ENCODE data around the gene IQGAP2. TPM values are rescaled to one million over a fixed set of nuclear protein-coding genes. Genes with fewer than 3 reads are reported as not detected.

IQGAP2 gene
- total and polyA plus RNA-seq, 9 donors: 5.4 to 18.9 (median 9.5) TPM

GRCh38 chr5:76384705-76385104, 18.4 kb upstream of the IQGAP2 start:
- no CpG with 5 or more reads among the region's 3 CpGs for WGBS (ENCODE audit: insufficient coverage)

GRCh38 chr5:76385540-76385939, 17.5 kb upstream of the IQGAP2 start:
- no peaks in the 10 kb centered on the region for H3K27me3 ChIP-seq (ENCODE audit: control insufficient read depth, insufficient read depth, low read length)
- 85% methylated on average over 2 of the region's 5 CpGs for WGBS (ENCODE audit: insufficient coverage)
- no peak overlapping the region for H3K27ac ChIP-seq (ENCODE audit: low read length)

More at GRCh38 chr5:76384705-76385104, 18.4 kb upstream of the IQGAP2 start:
- H3K9me3 ChIP-seq (replicated peaks; ENCODE audit: control insufficient read depth, low read depth, low read length): no peaks in the 10 kb centered on the region
- DNase-seq: no peak
- no peaks in the 10 kb centered on the region for H3K36me3 ChIP-seq (ENCODE audit: control insufficient read depth, insufficient read depth, low read length)
- no peak overlapping the region for H3K27ac ChIP-seq (ENCODE audit: low read length)
- no peak overlapping the region for H3K4me3 ChIP-seq (ENCODE audit: low read length)
- H3K27me3 ChIP-seq (ENCODE audit: control insufficient read depth, insufficient read depth, low read length): no peaks in the 10 kb centered on the region
- H3K4me1 ChIP-seq (ENCODE audit: control insufficient read depth, insufficient read depth, low read length): no peaks in the 10 kb centered on the region

GRCh38 chr5:76386360-76386759, 16.7 kb upstream of the IQGAP2 start:
- Histone ChIP-seq H3K27me3 (ENCODE audit: control insufficient read depth, insufficient read depth, low read length) (no peaks in the 10 kb centered on the region), H3K9me3 (replicated peaks; ENCODE audit: control insufficient read depth, low read depth, low read length) (no peaks in the 10 kb centered on the region), H3K4me1 (ENCODE audit: control insufficient read depth, insufficient read depth, low read length) (no peaks in the 10 kb centered on the region), H3K27ac (ENCODE audit: low read length) (no peak overlapping the region), H3K36me3 (ENCODE audit: control insufficient read depth, insufficient read depth, low read length) (no peaks in the 10 kb centered on the region), H3K4me3 (ENCODE audit: low read length) (no peak overlapping the region)
- 80% methylated on average over 5 of the region's 5 CpGs for WGBS (ENCODE audit: insufficient coverage)
- DNase-seq: no peak

More at GRCh38 chr5:76385540-76385939, 17.5 kb upstream of the IQGAP2 start:
- DNase-seq: no peak
- no peaks in the 10 kb centered on the region for H3K9me3 ChIP-seq (replicated peaks; ENCODE audit: control insufficient read depth, low read depth, low read length)
- no peaks in the 10 kb centered on the region for H3K36me3 ChIP-seq (ENCODE audit: control insufficient read depth, insufficient read depth, low read length)
- H3K4me3 ChIP-seq (ENCODE audit: low read length): no peak overlapping the region
- no peaks in the 10 kb centered on the region for H3K4me1 ChIP-seq (ENCODE audit: control insufficient read depth, insufficient read depth, low read length)

- DNase-seq: no peak
- WGBS (ENCODE audit: insufficient coverage): no CpG with 5 or more reads among the region's 1 CpG
Observed at GRCh38 chr5:76388236-76388635, 14.8 kb upstream of the IQGAP2 start.

GRCh38 chr5:76388791-76389512, 14.1 kb upstream of the IQGAP2 start:
- Histone ChIP-seq H3K27ac (ENCODE audit: low read length) (no peak overlapping the region), H3K4me1 (ENCODE audit: control insufficient read depth, insufficient read depth, low read length) (no peaks in the 10 kb centered on the region), H3K9me3 (replicated peaks; ENCODE audit: control insufficient read depth, low read depth, low read length) (no peaks in the 10 kb centered on the region), H3K4me3 (ENCODE audit: low read length) (no peak overlapping the region), H3K27me3 (ENCODE audit: control insufficient read depth, insufficient read depth, low read length) (no peaks in the 10 kb centered on the region), H3K36me3 (ENCODE audit: control insufficient read depth, insufficient read depth, low read length) (no peaks in the 10 kb centered on the region)
- 83% methylated on average over 7 of the region's 11 CpGs for whole genome bisulfite sequencing (ENCODE audit: insufficient coverage)
- no peak for DNase-seq

More at GRCh38 chr5:76388236-76388635, 14.8 kb upstream of the IQGAP2 start:
- Histone ChIP-seq H3K9me3 (replicated peaks; ENCODE audit: control insufficient read depth, low read depth, low read length) (no peaks in the 10 kb centered on the region), H3K27ac (ENCODE audit: low read length) (no peak overlapping the region), H3K36me3 (ENCODE audit: control insufficient read depth, insufficient read depth, low read length) (no peaks in the 10 kb centered on the region), H3K4me3 (ENCODE audit: low read length) (no peak overlapping the region), H3K27me3 (ENCODE audit: control insufficient read depth, insufficient read depth, low read length) (no peaks in the 10 kb centered on the region), H3K4me1 (ENCODE audit: control insufficient read depth, insufficient read depth, low read length) (no peaks in the 10 kb centered on the region)

GRCh38 chr5:76389513-76390154, 13.5 kb upstream of the IQGAP2 start:
- DNase-seq: no peak
- 86% methylated on average over 6 of the region's 13 CpGs for WGBS (ENCODE audit: insufficient coverage)
- H3K27me3 ChIP-seq (ENCODE audit: control insufficient read depth, insufficient read depth, low read length): no peaks in the 10 kb centered on the region
- no peaks in the 10 kb centered on the region for H3K4me1 ChIP-seq (ENCODE audit: control insufficient read depth, insufficient read depth, low read length)
- H3K27ac ChIP-seq (ENCODE audit: low read length): no peak overlapping the region
- no peaks in the 10 kb centered on the region for H3K9me3 ChIP-seq (replicated peaks; ENCODE audit: control insufficient read depth, low read depth, low read length)
- H3K4me3 ChIP-seq (ENCODE audit: low read length): no peak overlapping the region
- no peaks in the 10 kb centered on the region for H3K36me3 ChIP-seq (ENCODE audit: control insufficient read depth, insufficient read depth, low read length)

GRCh38 chr5:76391014-76391413, 12.1 kb upstream of the IQGAP2 start:
- Histone ChIP-seq H3K27me3 (ENCODE audit: control insufficient read depth, insufficient read depth, low read length) (no peaks in the 10 kb centered on the region), H3K27ac (ENCODE audit: low read length) (no peak overlapping the region), H3K4me1 (ENCODE audit: control insufficient read depth, insufficient read depth, low read length) (no peaks in the 10 kb centered on the region), H3K36me3 (ENCODE audit: control insufficient read depth, insufficient read depth, low read length) (no peaks in the 10 kb centered on the region), H3K9me3 (replicated peaks; ENCODE audit: control insufficient read depth, low read depth, low read length) (no peaks in the 10 kb centered on the region), H3K4me3 (ENCODE audit: low read length) (no peak overlapping the region)
- no peak for DNase-seq
- WGBS (ENCODE audit: insufficient coverage): 90% methylated on average over 9 of the region's 9 CpGs

GRCh38 chr5:76393035-76393680, 9.9 kb upstream of the IQGAP2 start:
- Histone ChIP-seq H3K4me3 (ENCODE audit: low read length) (no peak overlapping the region), H3K27me3 (ENCODE audit: control insufficient read depth, insufficient read depth, low read length) (no peaks in the 10 kb centered on the region), H3K4me1 (ENCODE audit: control insufficient read depth, insufficient read depth, low read length) (no peaks in the 10 kb centered on the region), H3K36me3 (ENCODE audit: control insufficient read depth, insufficient read depth, low read length) (no peaks in the 10 kb centered on the region), H3K27ac (ENCODE audit: low read length) (no peak overlapping the region), H3K9me3 (replicated peaks; ENCODE audit: control insufficient read depth, low read depth, low read length) (no peaks in the 10 kb centered on the region)
- WGBS (ENCODE audit: insufficient coverage): no CpG with 5 or more reads among the region's 5 CpGs
- DNase-seq: no peak

GRCh38 chr5:76397200-76397599, 5.9 kb upstream of the IQGAP2 start:
- Histone ChIP-seq H3K9me3 (replicated peaks; ENCODE audit: control insufficient read depth, low read depth, low read length) (no peaks in the 10 kb centered on the region), H3K27me3 (ENCODE audit: control insufficient read depth, insufficient read depth, low read length) (peaks cover 12% of the 10 kb centered on the region), H3K36me3 (ENCODE audit: control insufficient read depth, insufficient read depth, low read length) (no peaks in the 10 kb centered on the region), H3K4me3 (ENCODE audit: low read length) (no peak overlapping the region), H3K27ac (ENCODE audit: low read length) (no peak overlapping the region), H3K4me1 (ENCODE audit: control insufficient read depth, insufficient read depth, low read length) (peaks cover 5% of the 10 kb centered on the region)
- no CpG with 5 or more reads among the region's 2 CpGs for WGBS (ENCODE audit: insufficient coverage)
- no peak for DNase-seq

GRCh38 chr5:76399268-76399667, 3.8 kb upstream of the IQGAP2 start:
- Histone ChIP-seq H3K4me1 (ENCODE audit: control insufficient read depth, insufficient read depth, low read length) (peaks cover 13% of the 10 kb centered on the region), H3K4me3 (ENCODE audit: low read length) (no peak overlapping the region), H3K27ac (ENCODE audit: low read length) (no peak overlapping the region), H3K27me3 (ENCODE audit: control insufficient read depth, insufficient read depth, low read length) (peaks cover 27% of the 10 kb centered on the region), H3K9me3 (replicated peaks; ENCODE audit: control insufficient read depth, low read depth, low read length) (no peaks in the 10 kb centered on the region), H3K36me3 (ENCODE audit: control insufficient read depth, insufficient read depth, low read length) (no peaks in the 10 kb centered on the region)
- DNase-seq: no peak
- WGBS (ENCODE audit: insufficient coverage): 43% methylated on average over 1 of the region's 2 CpGs
